HG02759 (cell line): ENCODE results near the gene C15orf61.

Experiments used
- ATAC-seq: cut with Tn5 transposase; IDR thresholded peaks from one replicate; pipeline ENCODE4 v1.9.1; 2021; ENCODE audit warnings: mild to moderate bottlenecking, moderate library complexity; ENCODE audit not compliant: unreplicated experiment

Gene C15orf61

DNA sequence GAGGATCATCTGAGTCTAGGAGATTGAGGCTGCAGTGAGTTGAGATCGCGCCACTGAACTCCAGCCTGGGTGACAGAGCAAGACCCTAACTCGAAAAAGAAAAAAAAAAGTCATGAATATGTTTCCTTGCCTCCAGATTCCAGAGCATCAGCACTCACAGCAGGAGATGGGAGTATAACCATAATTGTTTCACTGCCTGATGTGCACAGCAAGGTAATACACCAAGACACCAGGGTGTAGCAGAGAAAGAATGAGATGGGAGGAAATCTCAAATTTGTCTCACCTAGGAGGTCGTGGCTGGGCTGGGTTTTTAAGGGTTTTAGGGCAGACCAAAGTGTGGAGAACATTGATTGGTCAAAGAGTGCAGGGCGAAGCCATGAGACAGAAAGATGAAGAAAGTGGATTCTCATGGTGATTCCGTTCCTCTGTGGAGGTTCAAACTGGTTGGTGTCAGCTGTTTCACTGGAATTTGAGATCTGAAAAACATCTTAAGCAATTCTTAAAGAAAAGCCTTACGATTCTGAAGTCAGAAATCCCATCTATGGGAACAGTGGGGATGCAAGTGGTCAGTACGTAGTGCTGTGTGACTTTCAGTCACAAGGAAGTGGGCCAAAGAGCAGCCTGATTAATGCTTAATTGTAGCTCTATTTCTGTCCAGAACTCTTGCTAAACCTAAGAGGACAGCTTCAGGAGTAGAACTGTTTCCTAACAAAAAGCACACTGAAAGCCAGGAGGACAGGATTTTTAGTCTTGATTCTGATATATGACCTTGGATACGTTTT, 7.8 kb upstream of the C15orf61 start:
- no peak for ATAC-seq

- ATAC-seq: no peak
These were observed 5.8 kb upstream of the C15orf61 start for GRCh38 chr15:67515090-67515489.

DNA sequence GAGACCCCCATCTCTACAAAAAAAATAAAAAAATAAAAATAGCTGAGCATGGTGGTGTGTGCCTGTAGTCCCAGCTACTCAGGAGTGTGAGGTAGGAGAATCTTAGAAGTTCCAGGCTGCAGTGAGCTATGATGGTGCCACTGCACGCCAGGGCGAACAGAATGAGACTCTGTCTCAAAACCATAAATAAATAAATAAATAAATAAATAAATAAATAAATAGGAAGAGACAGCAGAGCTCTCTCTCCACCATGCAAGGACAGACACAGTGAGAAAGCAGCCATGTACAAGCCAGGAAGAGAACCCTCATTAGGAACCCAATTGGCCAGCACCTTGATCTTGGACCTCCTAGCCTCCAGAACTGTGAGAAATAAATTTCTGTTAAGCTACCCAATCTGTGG, 5.4 kb upstream of the C15orf61 start:
- ATAC-seq: no peak

- ATAC-seq: no peak
These were observed 456 bp upstream of the C15orf61 start for GRCh38 chr15:67520321-67521028.

DNA sequence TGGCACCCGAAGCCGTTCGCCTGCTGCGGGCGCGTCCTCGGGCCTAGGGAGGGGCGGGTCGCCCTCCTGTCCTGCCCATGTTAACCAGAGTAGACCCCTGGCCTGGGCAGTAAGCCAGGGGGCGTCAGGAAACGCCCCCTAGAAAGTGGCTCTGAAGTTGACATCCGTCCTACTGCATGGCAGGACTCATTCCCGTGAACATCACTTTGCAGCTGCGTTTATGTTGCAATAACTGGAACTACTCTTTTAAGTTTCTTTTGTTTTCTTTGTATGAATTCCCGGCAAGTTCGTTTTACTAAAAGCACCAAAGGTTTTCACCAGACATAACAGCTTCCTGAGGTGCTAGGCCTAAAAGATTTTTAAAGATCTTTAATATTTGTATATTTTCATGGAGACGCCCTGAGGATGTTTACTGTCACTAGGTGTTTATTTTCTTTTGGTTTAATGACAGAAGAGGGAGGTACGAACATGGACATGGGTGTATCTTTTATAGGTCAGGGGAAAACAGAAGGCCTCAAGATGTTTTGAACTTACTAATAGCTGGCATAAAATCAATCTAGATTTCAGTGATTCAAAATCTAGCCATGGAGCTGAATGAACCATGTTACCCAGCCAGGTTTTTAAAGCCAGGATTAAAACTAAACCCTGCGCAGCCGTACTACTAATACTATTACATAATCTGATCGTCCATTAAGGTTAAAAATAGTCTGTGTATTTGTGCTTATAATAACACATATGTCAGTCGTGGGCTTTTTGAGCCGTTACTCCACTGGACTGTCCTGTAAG, 1.0 kb downstream of the C15orf61 start:
- ATAC-seq: no peak

GRCh38 chr15:67523330-67523729, 2.4 kb downstream of the C15orf61 start:
- ATAC-seq: no peak

GRCh38 chr15:67524235-67524634, 3.3 kb downstream of the C15orf61 start:
- no peak for ATAC-seq

GRCh38 chr15:67528513-67528912, 7.6 kb downstream of the C15orf61 start:
- no peak for ATAC-seq

- ATAC-seq: no peak
These were observed 10.5 kb downstream of the C15orf61 start for GRCh38 chr15:67531379-67531914.

- ATAC-seq: no peak
These were observed 12.9 kb downstream of the C15orf61 start for GRCh38 chr15:67533873-67534272.

DNA sequence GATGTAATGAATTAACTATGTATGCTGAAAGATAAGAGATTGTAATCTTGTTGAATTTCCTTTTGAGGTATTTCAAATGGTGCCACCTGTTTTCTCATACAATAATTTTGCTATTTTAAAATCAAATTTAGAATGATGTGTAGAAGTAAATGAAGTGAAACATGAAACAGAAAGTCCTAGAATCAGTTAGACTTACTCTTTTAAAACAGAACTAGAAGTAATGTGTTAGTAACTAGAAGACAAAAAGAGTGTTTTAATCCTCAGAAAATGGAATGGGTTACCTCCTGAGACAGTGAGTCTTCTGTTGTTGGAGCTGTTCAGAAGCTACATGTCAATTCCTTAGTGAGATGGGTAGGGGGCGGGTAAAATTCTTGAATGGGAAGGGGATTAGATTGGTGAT, 13.4 kb downstream of the C15orf61 start:
- ATAC-seq: no peak

DNA sequence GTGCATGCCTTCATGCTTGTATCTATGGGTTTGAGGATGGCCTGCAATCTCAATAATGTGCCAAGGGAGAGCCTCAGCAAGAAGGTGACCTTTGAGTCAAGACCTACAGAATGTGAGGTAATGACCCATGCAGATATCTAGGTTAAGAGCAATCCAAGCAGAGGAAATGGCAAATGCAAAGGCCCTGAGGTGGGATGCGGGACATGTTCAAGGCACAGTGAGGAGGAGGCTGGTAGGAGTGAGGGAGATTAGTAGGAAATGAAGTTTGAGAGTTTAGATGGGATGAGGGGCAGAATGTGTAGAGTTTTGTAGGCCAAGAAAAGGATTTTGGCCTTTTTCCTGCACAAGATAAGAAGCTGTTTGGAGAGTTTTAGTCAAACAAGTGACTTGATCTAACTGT, 16.8 kb downstream of the C15orf61 start:
- ATAC-seq: no peak

DNA sequence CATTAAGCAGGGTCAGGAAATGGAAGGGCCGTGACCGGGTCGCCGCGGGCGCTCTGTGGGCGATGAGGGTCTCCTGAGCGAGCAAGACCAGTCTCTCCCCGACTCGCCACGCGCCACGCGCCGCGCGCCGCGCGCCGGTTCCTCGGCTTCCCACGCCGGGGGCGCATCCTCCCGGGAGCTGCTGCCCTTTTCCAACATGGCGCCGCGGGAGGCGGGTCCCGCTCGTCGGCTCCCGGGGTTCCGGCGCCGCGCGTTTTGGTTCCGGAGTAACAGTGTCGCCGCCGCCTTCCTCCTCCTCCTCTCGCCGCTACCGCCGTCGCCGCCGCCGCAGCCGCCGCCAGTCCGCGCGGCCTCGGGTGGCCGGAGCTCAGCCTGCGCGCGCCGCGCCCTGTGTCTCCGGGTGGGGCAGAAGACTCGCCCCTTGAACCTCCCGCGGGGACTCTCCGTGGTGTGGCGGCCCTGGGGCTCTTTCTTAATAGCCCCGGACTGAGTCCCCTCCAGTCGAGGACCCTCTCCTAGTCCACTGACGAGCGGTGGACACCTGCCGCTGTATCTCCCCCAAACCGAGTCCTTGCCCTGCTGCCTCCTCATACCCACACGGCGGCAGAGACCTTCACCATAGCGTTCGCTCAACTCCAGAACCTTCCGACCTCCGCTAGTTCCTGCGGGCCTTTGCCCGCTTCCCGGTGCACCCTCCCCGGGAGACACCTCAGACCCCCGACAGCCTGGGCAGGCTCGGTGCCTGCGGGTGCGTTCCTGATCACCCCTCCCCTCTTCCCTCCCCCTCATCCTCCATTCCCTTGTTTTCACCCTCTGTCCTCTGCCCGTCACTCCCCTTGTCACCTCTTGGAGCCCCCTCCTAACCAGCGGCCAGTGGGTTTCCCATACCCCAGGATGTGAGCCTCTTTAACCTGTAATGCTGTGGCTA, 21.8 kb downstream of the C15orf61 start, which contains the start of gene MAP2K5:
TSS of gene MAP2K5 (plus strand) at position 284 of the 928 bp plus-strand sequence. CDS start at position 917, 633 bp downstream.
- ATAC-seq: peak; percentile 66

- no peak for ATAC-seq
These were observed 22.4 kb downstream of the C15orf61 start for GRCh38 chr15:67543348-67543718.

- ATAC-seq: no peak
These were observed 23.5 kb downstream of the C15orf61 start for GRCh38 chr15:67544475-67544874.

- no peak for ATAC-seq
These were observed 24.9 kb downstream of the C15orf61 start for GRCh38 chr15:67545864-67546263.

- no peak for ATAC-seq
These were observed 26.1 kb downstream of the C15orf61 start for GRCh38 chr15:67547064-67547463.

- no peak for ATAC-seq
These were observed 26.9 kb downstream of the C15orf61 start for GRCh38 chr15:67547836-67548235.

DNA sequence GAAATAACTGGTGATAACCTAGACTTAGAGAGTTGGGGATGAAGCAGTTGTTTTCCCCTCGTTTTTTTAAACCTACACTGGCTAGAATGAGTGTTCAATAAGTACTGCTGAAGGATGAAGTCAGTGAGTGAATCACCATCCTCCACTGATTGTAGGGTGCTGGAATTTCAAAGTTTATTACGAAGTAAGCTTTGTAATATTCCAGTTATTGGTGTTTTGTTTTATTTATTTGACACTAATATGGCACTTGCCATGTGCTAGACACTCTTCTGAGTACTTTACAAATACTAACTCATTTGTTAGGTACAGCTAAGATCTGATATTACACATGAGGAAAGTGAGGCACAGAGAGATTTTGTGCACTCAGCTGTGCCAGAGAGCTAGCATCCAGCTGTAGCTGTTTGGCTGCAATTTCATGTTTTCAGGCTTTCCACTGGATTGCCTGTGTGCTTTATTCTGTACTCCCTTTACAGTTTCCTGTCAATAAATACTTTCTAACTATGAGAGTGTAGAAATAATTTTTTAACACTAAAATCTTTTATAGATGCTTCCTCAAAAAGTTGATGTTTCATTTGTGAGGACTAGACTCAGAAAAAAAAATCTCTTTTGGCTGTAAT, 27.4 kb downstream of the C15orf61 start:
- ATAC-seq: no peak
